HG02798 (cell line): ENCODE measurements around the gene CHMP4B.

Source experiments
- ATAC-seq: cut with Tn5 transposase; IDR thresholded peaks from one replicate; pipeline ENCODE4 v1.9.1; 2021; ENCODE audit warnings: mild to moderate bottlenecking; ENCODE audit not compliant: unreplicated experiment, poor library complexity

CHMP4B gene

GRCh38 chr20:33816191-33816590 is 5.0 kb downstream of the CHMP4B start:
- ATAC-seq = no peak

DNA sequence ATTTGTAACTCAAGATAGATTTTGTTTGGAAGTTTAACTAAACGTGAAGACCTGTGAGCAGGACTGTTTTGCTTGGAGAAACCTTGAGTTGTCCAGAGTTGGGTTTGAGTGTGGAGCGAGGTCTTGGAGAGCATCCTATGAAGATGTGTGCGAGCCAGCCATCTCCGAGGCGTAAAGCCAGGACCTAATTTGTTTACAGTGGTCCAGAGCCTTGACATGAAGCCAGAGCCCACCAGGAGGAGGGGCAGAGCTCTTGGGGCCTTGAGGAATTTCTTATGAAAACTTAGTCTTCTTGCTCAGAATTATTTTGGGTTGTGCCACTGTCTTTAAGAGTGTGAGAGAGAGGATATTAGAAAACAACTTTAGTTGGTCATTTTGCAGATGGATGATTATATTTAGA is 6.3 kb downstream of the CHMP4B start:
- no peak for ATAC-seq

DNA sequence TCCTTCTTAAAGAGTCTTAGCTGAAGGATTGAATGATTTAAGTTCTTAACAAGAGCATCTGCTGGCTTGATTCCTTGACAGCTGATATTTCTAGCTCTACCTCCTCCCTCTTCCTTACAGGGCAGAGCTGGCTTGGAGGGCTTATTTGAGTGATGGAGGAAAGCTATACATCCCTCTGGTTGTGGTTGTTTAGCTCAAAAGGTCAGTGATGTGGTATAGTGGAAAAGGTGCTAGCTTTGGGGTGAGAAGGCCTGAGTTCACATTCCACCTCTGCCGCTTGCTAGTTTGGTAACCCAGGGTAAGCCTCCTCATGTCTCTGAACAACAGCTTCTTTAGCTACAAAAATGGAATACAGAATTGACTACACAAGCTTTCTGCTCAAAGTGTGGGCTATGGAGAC is 8.3 kb downstream of the CHMP4B start:
- ATAC-seq = no peak

DNA sequence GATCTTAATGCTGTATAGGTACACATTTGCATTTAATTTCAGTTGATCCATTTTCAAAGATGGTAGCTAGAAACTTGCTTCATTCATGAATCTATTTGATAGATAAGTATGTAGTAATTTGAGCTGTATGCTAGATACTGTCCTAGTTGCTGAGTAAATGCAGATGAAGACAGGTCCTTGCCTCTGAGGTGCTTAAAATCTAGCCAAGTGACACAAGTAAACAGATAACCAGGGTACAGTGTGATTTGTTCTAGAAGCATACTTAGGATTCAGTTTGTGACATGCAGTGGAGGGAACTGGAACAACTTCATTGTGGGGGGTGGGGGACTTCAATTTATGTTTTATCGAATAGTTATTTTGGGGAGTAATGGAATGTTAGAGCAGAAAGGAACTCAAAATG is 9.2 kb downstream of the CHMP4B start:
- no peak for ATAC-seq

DNA sequence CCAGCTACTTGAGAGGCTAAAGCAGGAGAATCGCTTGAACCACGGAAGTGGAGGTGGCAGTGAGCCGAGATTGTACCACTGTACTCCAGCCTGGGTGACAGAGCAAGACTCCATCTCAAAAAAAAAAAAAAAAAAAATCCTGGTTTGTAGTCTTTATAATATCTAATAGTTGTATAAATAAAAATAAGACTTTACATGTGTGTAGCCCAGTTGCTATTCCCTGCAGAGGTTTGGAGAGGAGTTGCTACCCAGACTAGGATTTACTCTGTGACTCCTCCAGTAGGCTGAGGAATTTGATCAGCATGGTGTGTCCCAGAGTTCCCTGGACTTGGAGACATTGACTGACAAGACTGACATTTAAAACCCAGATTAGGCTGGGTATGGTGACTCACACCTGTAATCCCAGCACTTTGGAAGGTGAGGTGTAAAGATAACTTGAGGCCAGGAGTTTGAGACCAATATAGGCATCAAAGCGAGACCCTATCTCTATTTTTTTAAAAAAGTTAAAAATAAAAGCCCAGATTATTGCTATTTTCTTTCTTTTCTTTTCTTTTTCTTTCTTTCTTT is 10.2 kb downstream of the CHMP4B start:
- ATAC-seq = no peak

- no peak for ATAC-seq
These were observed 11.3 kb downstream of the CHMP4B start for GRCh38 chr20:33822423-33822822.

GRCh38 chr20:33822991-33823390 is 11.8 kb downstream of the CHMP4B start:
- no peak for ATAC-seq

DNA sequence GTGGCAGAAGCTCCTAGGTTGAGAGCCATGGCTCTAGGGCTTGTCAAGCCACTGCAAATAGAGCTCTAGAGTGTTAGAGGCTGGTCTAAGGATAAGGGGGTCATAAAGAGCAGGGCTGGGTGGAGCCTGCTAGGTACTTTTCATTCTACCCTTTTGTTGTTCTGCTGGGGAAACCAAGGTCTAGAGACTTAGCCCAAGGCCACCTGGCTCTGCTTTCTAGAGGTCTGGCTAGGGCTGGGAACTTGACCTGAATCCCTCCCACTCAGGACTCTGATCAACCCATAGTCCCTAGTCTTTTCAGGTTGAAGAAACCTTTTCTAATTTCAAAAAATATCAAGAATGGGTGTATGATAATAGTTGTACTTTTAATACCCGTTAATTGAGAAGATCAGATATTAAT is 13.7 kb downstream of the CHMP4B start:
- ATAC-seq = no peak

DNA sequence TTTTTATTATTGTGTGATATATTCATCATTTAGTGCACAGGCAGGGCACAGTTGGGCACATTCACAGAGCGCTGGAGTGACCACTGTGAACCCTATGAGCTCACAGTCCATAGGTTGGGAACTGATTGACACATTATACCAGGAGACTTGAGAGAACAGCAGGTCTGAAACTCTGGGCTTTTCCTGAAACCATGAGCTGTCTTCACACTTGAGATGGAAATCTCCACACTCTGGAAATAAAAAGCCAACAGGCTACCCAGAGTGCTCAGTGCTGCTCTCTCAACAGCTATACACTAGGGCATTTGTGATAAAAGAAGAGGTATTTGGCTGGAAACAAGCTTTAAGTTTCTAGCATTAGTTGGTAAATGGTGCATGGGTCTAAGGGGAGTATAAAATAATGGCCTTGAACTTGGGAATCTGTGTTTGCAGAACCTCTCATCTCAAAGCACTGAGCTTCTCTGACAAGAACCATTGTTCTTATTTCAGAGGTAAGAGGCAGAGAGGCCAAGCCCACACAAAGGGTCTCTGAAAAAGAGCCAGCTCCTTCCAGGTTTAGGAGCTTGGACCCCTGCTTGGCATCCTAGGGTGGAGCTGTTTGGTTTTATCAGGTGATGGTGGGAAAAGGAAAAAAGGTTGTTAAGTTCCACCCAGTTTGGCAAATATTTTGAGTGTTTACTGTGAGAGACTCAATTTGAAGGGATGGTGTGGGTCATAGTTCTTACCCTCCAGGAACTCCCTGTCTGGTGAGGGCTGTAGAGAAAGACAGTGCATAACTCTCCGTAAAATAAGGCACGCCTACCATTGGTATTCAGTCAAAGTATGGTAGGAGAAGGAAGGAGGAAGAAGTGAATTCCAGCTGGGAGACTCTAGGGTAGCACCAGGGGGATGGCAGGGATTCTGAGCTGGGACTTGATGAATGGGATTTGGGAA is 14.5 kb downstream of the CHMP4B start:
- ATAC-seq = no peak

DNA sequence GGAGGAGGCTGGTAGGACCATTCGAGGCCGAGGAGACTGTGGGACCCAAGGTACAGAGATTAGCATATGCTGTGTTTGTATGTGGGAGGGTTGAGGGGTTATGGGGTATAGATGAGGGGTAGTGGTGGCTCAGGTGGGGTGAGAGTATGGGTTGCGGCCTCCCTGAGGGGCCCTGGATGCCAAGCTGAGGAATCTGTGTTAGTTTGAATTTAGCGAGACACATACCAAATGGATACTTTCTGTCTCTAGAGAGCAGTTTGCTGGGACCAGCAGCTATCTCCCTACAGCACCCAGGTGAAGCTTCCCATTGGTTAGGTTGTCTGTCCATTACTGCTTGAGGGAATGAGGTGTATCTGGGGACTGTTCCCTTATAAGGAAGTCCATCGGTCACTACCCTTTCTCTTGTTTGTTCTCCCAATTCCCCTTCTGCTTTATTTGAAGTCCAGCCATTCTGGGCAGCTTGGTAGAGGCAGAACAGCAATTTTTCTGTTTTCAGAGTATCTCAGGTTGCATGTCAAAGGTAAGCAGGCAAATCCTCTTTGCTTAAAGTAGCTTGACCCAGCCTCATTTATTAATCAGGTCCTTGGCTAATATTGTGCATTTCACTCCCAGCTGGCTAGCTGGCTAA is 15.2 kb downstream of the CHMP4B start:
- ATAC-seq = no peak

- no peak for ATAC-seq
These were observed 16.0 kb downstream of the CHMP4B start for GRCh38 chr20:33827109-33827508.

GRCh38 chr20:33827634-33828325 is 16.6 kb downstream of the CHMP4B start:
- no peak for ATAC-seq

DNA sequence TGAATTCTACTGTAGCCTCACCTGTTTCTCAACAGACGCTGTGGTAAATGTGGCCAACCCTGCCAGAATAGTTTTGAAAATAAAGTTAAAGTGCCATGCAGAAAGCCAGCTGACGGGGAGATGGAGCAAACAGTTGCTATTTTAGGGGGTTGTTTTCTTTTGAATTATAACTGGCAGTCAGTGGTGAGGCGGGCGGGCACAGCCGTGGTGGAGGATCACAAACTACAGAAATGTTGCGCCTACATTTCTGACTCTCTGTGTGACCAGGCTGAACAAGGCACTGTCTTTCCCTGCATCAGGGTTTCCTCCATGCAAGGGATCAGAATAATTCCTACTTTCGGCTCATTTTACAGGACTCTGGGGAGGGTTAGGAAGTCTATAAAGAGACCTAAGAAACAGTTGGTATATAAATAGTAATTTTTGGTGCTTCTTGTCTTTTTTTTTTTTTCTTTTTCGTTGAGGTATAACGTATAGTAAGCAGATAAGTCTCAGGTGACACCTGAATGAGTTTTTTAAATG is 17.2 kb downstream of the CHMP4B start:
- ATAC-seq = no peak

DNA sequence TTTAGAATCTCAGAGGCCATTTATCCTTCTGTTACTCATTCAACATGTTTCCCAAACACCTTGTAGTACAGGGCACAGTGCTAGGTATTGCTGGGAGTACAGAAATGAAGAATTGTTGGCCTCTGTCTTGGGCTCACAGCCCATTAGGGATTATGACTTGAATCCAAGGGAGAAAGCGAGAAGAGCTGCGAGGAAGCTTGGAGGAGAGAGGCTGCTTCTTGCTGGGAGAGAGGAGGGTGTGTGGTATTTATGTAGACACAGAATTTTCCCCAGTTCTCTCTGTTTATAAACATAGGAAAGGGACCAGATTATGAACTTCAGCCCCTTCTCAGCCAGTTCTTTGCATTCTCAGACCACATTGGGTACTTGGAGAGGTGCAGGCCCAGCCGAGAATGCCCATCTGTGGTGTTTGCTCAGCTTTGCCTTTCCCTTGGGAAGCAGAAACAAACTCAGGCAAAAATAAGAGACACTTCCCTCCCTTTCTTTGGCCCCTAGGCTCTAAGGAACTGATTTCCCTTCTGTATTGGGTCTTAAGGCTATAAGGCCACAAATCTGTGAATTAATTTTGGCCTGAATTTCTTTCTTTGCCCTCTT is 17.9 kb downstream of the CHMP4B start:
- ATAC-seq = no peak

DNA sequence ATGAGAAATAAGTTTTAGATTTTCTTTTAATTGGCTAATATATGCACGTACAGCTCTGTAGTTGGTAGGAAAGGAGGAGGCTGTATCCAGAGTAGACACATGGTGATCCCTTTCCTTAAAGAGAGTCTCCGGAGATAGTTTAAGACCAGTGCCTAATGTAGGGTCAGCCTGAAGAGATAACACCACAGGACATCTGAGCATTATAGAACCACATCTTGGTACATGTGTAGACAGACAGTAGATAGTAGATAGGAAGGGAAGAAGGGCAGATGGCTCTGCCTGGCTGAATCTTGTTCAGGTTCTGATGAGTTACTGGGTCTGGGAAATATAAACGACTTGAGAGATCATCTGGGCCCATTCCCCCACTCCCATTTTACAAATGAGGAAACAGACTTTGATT is 18.5 kb downstream of the CHMP4B start:
- ATAC-seq = no peak

- ATAC-seq = no peak
These were observed 19.2 kb downstream of the CHMP4B start for GRCh38 chr20:33830371-33830770.

DNA sequence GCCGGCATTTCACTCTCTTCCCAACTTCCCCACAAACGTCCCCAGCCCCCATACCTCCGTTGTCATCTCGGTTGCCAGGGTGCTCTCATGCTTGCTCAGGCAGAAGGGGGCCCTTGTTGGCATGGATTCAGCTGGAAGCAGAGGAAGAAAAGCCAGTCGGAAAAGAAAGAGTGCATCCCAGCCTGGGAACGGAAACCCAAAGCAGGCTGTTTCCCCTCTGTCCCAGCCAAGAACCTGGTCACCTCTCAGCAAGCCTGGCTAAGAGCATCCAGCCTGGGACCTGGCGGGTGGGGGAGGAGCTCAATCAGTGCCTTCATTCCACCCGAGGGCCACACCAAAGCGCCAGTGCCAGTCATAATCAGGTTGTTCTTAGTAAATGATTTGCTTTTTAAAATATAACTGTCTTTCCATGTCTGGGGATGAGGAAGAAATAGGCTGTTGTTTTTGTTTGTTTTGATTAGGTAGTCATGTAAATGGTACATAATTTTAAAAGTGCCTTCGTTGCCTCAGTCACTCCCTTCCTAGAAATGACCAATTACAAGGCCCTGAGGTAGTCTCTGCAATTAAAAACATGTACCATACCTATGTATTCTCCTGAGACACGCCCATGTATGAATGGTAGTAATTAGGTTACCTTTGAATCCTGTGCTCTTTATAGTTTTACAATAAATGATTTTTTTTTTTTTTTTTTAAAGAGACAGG is 21.1 kb downstream of the CHMP4B start:
- no peak for ATAC-seq

DNA sequence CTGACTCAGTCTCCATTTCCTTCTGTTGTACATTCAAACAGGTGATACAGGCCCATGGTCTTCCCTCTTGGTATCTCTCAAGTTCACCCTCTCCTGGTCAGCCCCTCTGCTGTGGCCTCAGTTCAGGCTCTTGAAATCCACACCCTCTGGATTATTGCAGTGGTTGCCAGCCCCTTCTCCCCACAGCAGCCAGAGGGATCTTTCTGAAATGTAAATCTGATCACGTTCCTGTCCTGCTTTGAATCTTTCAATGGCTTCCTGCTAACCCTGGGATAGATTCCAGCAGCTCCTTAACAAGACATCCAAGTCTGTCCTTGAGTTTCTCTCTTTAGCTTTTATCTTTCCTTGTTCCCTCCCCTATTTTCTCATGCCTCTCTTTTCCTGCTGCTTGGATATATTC is 22.2 kb downstream of the CHMP4B start:
- no peak for ATAC-seq

DNA sequence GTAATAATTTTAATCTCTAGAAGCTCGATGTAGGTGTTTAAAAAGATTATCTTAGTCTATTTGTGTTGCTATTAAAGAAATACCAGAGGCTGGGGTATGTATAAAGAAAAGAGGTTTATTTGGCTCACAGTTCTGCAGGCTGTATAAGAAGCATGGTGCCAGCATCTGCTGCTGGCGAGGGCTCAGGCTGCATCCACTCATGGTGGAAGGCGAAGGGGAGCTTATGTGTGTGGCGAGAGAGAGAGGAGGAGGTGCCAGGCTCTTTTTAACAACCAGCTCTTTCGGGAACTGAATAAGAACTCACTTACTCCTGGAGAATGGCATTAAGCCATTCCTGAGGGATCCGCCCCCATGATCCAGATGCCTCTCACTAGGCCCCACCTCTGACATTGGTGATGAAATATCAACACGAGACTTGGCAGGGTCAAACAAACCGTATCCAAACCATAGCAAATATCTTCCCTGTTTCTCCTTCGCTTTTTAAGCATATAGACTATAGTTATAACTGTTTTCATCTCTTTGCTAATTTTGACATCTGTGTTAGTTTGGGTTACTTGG is 24.5 kb downstream of the CHMP4B start:
- ATAC-seq = no peak
